ENCODE data around the gene RPL18.

Gene RPL18

GRCh38 chr19:48617146-48617937 is 1.6 kb downstream of the RPL18 start:
- DNase-seq (ENCODE audit: insufficient read length, low spot score), result no peak
- FAIRE-seq, result no peak
- no peak for TF ChIP-seq POLR2A (IDR thresholded peaks at IDR 0.05; ENCODE audit: low read depth, low read length)

- FAIRE-seq (no peak), DNase-seq (ENCODE audit: insufficient read length, low spot score) (no peak)
- no peak for TF ChIP-seq POLR2A (IDR thresholded peaks at IDR 0.05; ENCODE audit: low read depth, low read length)
Measured at GRCh38 chr19:48616491-48617056, 2.4 kb downstream of the RPL18 start.

GRCh38 chr19:48616041-48616436 is 2.9 kb downstream of the RPL18 start:
- no peak for TF ChIP-seq POLR2A (IDR thresholded peaks at IDR 0.05; ENCODE audit: low read depth, low read length)
- DNase-seq (ENCODE audit: insufficient read length, low spot score) (no peak), FAIRE-seq (no peak)

- no peak for TF ChIP-seq POLR2A (IDR thresholded peaks at IDR 0.05; ENCODE audit: low read depth, low read length)
- FAIRE-seq (no peak), DNase-seq (ENCODE audit: insufficient read length, low spot score) (no peak)
Measured at GRCh38 chr19:48615231-48616040, 3.5 kb downstream of the RPL18 start.

GRCh38 chr19:48614436-48615230 is 4.3 kb downstream of the RPL18 start, which contains the start of gene FAM83E:
Gene FAM83E, minus strand, starts transcription at chr19:48615076. Its CDS starts 1,704 bp downstream, at chr19:48613372.
- FAIRE-seq, result no peak
- no peak for TF ChIP-seq POLR2A (IDR thresholded peaks at IDR 0.05; ENCODE audit: low read depth, low read length)
- DNase-seq (ENCODE audit: insufficient read length, low spot score), result no peak

- no peak for TF ChIP-seq POLR2A (IDR thresholded peaks at IDR 0.05; ENCODE audit: low read depth, low read length)
- DNase-seq (ENCODE audit: insufficient read length, low spot score) (no peak), FAIRE-seq (no peak)
Measured at GRCh38 chr19:48613852-48614435, 5.0 kb downstream of the RPL18 start.

- DNase-seq (ENCODE audit: insufficient read length, low spot score), result no peak
- FAIRE-seq, result no peak
- no peak for TF ChIP-seq POLR2A (IDR thresholded peaks at IDR 0.05; ENCODE audit: low read depth, low read length)
Measured at GRCh38 chr19:48613024-48613851, 5.7 kb downstream of the RPL18 start.

GRCh38 chr19:48611872-48612271 is 7.1 kb downstream of the RPL18 start:
- no peak for DNase-seq (ENCODE audit: insufficient read length, low spot score)
- no peak for TF ChIP-seq POLR2A (IDR thresholded peaks at IDR 0.05; ENCODE audit: low read depth, low read length)
- FAIRE-seq, result no peak

- no peak for DNase-seq (ENCODE audit: insufficient read length, low spot score)
- no peak for FAIRE-seq
- no peak for TF ChIP-seq POLR2A (IDR thresholded peaks at IDR 0.05; ENCODE audit: low read depth, low read length)
Measured at GRCh38 chr19:48609571-48610108, 9.3 kb downstream of the RPL18 start.

- FAIRE-seq, result no peak
- DNase-seq (ENCODE audit: insufficient read length, low spot score), result peak; percentile 62
- TF ChIP-seq POLR2A (IDR thresholded peaks at IDR 0.05; ENCODE audit: low read depth, low read length), result no peak
Measured at GRCh38 chr19:48608798-48609263, 10.1 kb downstream of the RPL18 start.

- no peak for FAIRE-seq
- DNase-seq (ENCODE audit: insufficient read length, low spot score), result no peak
- no peak for TF ChIP-seq POLR2A (IDR thresholded peaks at IDR 0.05; ENCODE audit: low read depth, low read length)
Measured at GRCh38 chr19:48607359-48607755, 11.6 kb downstream of the RPL18 start.
